HK-2 (cell line): ENCODE data around the gene ACOX1.

Experiments used
- DNase-seq: peaks from one replicate; pipeline ENCODE4 v3.0.0-alpha.2; 2018; ENCODE audit not compliant: unreplicated experiment

ACOX1 gene

GRCh38 chr17:75978938-75979704 lies at the start of gene ACOX1, which contains the start of gene TEN1:
ACOX1 (minus strand) TSS chr17:75979166; CDS start chr17:75979073, 93 bp downstream.
TEN1 (plus strand) TSS chr17:75979240; CDS start chr17:75986193, 6,953 bp downstream.
- peak; percentile 97 for DNase-seq

GRCh38 chr17:76027159-76027839 lies 48.3 kb upstream of the ACOX1 start, which contains the start of gene EVPL:
EVPL (minus strand) TSS chr17:76027306; CDS start chr17:76027198, 108 bp downstream.
- DNase-seq = peak; percentile 88

- DNase-seq = peak; percentile 37
These were observed 47.8 kb upstream of the ACOX1 start for GRCh38 chr17:76026714-76027158.

- DNase-seq = no peak
These were observed 46.3 kb upstream of the ACOX1 start for GRCh38 chr17:76025294-76025693.

GRCh38 chr17:76024353-76024752 lies 45.4 kb upstream of the ACOX1 start:
- DNase-seq = no peak

GRCh38 chr17:76023900-76024237 lies 44.9 kb upstream of the ACOX1 start:
- no peak for DNase-seq

GRCh38 chr17:76022973-76023899 lies 44.3 kb upstream of the ACOX1 start:
- DNase-seq = no peak

- DNase-seq = no peak
These were observed 43.3 kb upstream of the ACOX1 start for GRCh38 chr17:76022285-76022684.

GRCh38 chr17:76019833-76020467 lies 41.0 kb upstream of the ACOX1 start:
- DNase-seq = no peak

GRCh38 chr17:76018801-76019200 lies 39.8 kb upstream of the ACOX1 start:
- DNase-seq = no peak

GRCh38 chr17:76018340-76018680 lies 39.3 kb upstream of the ACOX1 start:
- DNase-seq = no peak

GRCh38 chr17:76017481-76018339 lies 38.7 kb upstream of the ACOX1 start:
- no peak for DNase-seq

GRCh38 chr17:76014925-76015261 lies 35.9 kb upstream of the ACOX1 start:
- no peak for DNase-seq

- peak; percentile 65 for DNase-seq
These were observed 35.3 kb upstream of the ACOX1 start for GRCh38 chr17:76014100-76014924.

- no peak for DNase-seq
These were observed 34.5 kb upstream of the ACOX1 start for GRCh38 chr17:76013377-76013932.

GRCh38 chr17:76011951-76012350 lies 33.0 kb upstream of the ACOX1 start:
- DNase-seq = no peak

GRCh38 chr17:76009969-76010661 lies 31.1 kb upstream of the ACOX1 start:
- no peak for DNase-seq

- DNase-seq = no peak
These were observed 30.5 kb upstream of the ACOX1 start for GRCh38 chr17:76009447-76009846.
